ENCODE measurements around the gene CD300LG. TPM values are rescaled to one million over a fixed set of nuclear protein-coding genes. Genes with fewer than 3 reads are reported as not detected.
"Not testable (repeated sequence)": the region's sequence is repeated elsewhere in the genome, so short reads cannot be mapped to it uniquely, and the experiment has no call there.

CD300LG gene
- total RNA-seq, 1 donor from 2014 or later, result not detected

DNA sequence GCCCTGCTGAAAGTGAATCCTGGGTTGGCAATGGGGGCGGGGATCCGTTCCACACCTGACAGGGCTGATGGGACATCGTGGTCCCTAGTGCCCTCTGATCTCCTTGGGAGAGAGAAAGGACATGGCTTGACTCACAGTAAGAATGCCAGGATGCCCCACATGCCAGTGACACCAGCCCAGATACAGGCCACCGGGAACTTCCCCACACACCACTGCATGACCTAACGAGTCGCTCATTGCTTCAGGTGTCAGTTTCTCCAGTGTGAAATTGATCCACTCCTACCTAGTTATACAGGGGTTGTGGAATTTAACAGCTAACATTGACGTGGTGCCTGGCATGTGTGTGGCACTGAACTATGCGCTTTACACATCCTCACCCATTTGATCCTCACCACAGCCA lies 7.5 kb downstream of the CD300LG start:
- DNase-seq (ENCODE audit: low read depth), result no peak

DNA sequence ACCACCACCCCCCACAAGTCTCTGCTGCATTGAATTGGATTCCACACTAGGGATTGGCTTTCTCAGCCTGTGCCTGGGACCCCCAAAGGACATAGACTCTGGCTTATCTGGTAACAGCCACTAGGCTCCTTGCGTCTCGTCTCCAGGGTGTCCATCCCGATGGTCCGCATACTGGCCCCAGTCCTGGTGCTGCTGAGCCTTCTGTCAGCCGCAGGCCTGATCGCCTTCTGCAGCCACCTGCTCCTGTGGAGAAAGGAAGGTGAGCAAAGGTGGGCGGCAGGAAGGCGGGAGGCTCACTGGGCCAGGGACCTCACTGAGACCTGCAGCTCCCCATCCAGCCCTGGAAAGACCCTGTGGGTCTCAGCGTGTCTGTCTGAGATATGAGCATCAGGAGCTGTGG lies 8.1 kb downstream of the CD300LG start:
- no peak for DNase-seq (ENCODE audit: low read depth)

DNA sequence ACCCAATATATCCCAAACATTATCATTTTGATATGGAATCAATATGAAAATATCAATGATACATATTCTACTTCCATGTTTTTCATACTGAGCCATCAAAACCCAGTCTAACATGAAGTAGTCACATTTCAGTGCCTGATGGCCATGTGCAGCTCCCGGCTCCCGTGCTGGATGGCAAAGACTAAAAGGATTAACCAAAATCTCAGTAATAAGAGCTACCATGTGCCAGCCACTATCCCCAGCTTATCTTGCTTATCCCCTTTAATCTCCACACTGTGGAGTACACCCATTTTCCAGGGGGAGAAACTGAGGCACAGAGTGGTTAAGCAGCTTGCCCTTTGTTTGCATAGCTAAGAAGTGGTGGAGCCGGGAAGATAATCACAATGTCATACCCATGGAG lies 9.2 kb downstream of the CD300LG start:
- no peak for DNase-seq (ENCODE audit: low read depth)

- DNase-seq (ENCODE audit: low read depth), result no peak
Measured at GRCh38 chr17:43857141-43857540, 10.2 kb downstream of the CD300LG start.

DNA sequence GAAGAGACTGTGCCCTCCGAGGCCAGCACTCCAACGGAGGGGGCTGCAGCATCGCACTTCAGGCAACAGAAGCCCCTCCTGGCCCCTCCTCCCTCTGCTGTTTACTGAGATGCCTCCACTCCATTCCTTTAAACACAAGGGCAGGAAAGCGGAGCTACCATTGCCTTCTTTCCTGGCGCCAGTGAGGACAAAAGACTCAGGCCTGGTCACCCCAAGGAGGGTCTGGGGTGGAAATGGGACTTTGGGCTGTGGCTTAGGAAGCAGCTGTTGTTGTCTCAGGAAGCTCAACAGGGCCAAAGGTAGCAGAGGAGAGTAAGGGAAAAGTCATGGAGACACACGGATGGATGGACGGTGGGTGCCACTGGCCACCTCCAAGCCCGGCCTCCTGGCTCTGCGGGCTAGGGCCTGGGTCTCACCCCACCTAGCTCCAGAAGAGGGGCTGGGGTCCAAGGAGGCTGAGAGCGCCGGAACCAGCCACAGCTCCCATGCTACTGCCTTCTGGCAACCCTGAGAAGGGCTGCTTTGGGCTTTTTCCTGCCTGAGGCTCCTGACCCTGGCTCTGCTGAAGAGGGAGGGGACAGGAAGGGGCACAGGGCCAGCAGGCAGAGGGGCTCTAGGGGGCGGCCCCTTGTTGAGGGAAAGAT lies 11.1 kb downstream of the CD300LG start:
- no peak for DNase-seq (ENCODE audit: low read depth)

- DNase-seq (ENCODE audit: low read depth), result no peak
Measured at GRCh38 chr17:43860077-43860725, 13.2 kb downstream of the CD300LG start.

GRCh38 chr17:43860927-43861622 lies 14.1 kb downstream of the CD300LG start:
- DNase-seq (ENCODE audit: low read depth), result peak; percentile 51

- DNase-seq (ENCODE audit: low read depth), result no peak
Measured at GRCh38 chr17:43861960-43862359, 15.0 kb downstream of the CD300LG start.

DNA sequence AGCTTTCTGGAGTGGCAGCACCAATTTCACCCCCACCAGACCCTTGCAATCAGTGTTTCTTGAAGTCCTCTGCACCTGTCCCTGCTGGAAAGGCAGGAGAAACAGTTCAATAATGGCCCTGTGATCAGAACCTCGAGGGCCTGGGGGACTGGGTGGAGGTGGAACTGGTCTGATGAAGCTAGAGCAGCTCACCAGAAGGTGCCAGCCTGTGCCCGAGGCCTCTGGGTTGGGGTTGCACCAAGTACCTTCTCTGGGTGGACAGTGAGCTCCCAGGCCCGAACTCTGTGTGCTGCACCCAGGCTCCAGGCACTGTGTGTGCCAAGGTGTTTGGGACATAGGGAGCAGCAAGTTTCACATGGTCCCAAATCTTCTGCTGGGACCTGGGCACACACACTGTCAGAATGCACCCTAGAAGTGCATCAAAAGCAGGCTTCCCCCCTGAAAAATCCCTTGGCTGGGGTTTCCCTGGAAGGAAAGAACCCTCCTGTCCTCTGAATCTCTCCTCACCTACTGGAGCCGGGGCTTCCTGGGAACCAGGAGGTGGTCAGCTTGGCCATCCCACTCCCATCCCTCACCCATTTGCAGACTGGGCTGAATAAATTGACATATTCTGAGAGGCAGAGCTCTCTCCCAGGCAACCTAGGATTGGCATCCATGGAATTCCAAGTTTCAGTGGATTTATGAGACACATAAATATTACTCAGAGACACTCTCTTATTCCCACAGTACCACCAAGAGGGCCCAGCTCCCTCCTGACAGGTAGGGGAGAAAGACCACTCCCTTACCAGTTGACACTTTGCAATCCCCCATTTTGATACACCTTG lies 17.4 kb downstream of the CD300LG start:
- DNase-seq (ENCODE audit: low read depth), result no peak

- no peak for DNase-seq (ENCODE audit: low read depth)
Measured at GRCh38 chr17:43868226-43868994, 21.4 kb downstream of the CD300LG start.

GRCh38 chr17:43869031-43869430 lies 22.1 kb downstream of the CD300LG start:
- DNase-seq (ENCODE audit: low read depth), result not testable (repeated sequence)

DNA sequence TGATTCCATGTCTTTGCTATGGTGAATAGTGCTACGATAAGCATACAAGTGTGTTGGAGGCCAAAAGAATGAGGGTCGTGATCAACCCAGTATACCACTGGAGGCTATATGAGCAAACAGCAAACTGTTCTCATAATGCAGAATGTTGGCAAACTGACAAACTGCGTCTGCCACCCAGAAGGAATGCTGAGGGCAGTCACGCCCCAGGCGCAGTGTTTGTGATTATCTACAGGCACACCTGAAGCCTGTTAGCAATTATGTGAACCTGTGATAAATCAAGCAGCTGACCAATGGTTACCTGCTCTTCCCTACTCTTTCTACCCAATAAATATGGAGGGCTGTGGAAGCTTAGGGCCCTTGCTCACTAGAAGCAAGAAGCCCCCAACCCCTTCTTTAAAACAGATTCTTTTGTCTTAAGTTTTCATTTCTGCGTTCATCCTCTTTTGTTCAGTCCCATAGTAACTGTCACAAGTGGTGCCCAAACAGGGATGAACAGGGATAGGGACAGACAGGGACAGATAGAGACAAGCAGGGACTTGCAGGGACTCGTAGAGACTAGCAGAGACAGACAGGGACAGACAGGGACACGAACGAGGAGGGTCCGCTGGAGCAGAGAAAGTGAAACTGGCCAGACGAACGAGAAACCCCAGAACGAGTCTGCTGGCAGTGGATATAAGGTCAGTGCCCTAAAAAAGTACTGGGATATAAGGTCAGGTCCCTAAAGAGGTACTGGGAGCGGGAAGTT lies 25.1 kb downstream of the CD300LG start:
- DNase-seq (ENCODE audit: low read depth), result no peak

DNA sequence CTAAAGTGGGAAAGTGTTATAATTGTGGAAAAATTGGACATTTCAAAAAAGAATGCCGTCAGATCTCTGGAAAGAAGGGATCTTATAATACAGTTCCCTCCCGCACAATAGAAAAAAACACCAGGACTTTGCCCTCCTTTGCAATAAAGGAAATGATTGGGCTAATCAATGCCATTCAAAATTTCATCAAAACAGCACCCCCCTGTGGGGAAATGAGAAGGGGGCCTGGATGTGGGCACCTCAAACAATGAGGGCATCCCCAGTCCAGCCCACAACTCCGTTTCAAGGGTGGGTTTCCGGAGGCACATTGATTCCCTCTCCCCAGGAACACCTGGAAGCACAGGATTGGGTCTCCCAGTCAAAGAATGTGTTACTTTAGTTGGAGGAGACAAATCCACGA lies 26.1 kb downstream of the CD300LG start:
- DNase-seq (ENCODE audit: low read depth), result no peak

DNA sequence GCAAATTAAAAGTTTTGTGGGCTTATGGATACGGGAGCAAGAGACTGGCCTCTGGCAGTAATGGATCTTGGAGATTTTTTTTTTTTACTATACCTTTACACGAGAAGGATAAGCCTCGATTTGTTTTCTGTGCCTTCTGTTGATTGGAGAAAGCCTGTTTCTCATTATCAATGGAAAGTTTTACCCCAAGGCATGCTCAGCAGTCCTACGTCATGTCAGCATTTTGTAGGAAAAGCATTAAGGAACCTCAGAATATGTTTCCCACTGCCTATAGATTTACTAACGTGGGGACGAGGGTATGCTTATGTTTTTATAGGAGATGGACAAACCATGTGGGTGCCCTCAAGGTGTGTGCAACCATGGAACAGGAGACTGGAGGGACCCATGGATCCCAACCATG lies 26.8 kb downstream of the CD300LG start:
- DNase-seq (ENCODE audit: low read depth), result no peak

- no peak for DNase-seq (ENCODE audit: low read depth)
Measured at GRCh38 chr17:43874293-43874692, 27.3 kb downstream of the CD300LG start.

- DNase-seq (ENCODE audit: low read depth), result no peak
Measured at GRCh38 chr17:43875476-43876147, 28.6 kb downstream of the CD300LG start.

- no peak for DNase-seq (ENCODE audit: low read depth)
Measured at GRCh38 chr17:43877031-43877430, 30.1 kb downstream of the CD300LG start.

GRCh38 chr17:43877451-43878155 lies 30.6 kb downstream of the CD300LG start:
- DNase-seq (ENCODE audit: low read depth), result no peak

Measured in myocyte (in vitro differentiated cells).